NT2/D1 (cell line): ENCODE data around the gene DOK1.

ENCODE experiments used
- SUZ12 ChIP-seq: IDR thresholded peaks from 2 replicates; pipeline ENCODE4 v1.6.1; 2011; ENCODE audit not compliant: insufficient read length, insufficient read depth; ENCODE audit errors: extremely low read depth
- YY1 ChIP-seq: IDR thresholded peaks from 2 replicates; pipeline ENCODE4 v1.6.1; 2011; ENCODE audit not compliant: insufficient read length, insufficient read depth
- ZNF274 ChIP-seq: IDR thresholded peaks from 2 replicates; pipeline ENCODE4 v1.6.1; 2011; ENCODE audit warnings: mild to moderate bottlenecking, low read depth, low read length

DNA sequence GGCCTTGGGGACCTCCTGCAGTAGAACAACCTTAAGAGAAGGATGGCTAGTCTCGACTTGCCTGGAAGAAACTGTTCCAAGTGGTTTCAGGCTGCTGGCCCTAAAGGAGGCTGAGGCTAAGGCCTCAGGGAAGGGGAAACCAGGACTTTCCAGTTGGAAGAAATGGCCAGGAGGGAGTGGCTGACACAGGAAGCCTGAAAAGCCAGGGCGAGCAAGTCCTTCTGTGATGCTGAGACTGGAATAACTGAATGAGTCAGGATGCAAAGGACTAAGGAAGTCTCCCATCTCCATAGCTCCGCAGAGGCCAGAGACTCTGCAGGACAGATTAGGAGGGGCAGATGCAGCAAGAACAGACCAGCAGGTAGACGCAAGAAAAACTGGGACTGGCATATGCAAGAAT, 17.4 kb upstream of the DOK1 start:
- TF ChIP-seq ZNF274 (no peak), SUZ12 (no peak), YY1 (no peak)
